GM12891 (cell line): Measurements from ENCODE around the gene S100A10.

Experiments used
- POLR2A ChIP-seq: IDR thresholded peaks from 2 replicates; pipeline ENCODE4 v1.6.1; 2011; ENCODE audit warnings: low read depth, low read length, control low read depth
- POLR2AphosphoS5 ChIP-seq: IDR thresholded peaks from 2 replicates; pipeline ENCODE4 v1.6.1; 2011; ENCODE audit warnings: low read depth, low read length, control low read depth
- SPI1 ChIP-seq: IDR thresholded peaks from 2 replicates; pipeline ENCODE4 v1.6.1; 2011; ENCODE audit warnings: low read depth, low read length, control low read depth
- TAF1 ChIP-seq: IDR thresholded peaks from 2 replicates; pipeline ENCODE4 v1.6.1; 2011; ENCODE audit warnings: low read depth, low read length, control low read depth

- TF ChIP-seq POLR2AphosphoS5 (no peak), POLR2A (no peak), TAF1 (no peak), SPI1 (no peak)
These were observed 35.7 kb upstream of the S100A10 start for GRCh38 chr1:152029144-152029928.
